NCI-H2227 treated with DMSO at 0.1 percent for 48 hours (cell line): Measurements from ENCODE around the gene MAPK8IP1.

ENCODE experiments used
- DNase-seq: peaks from one replicate; lab custom pipeline; 2025; lab: John Stamatoyannopoulos, UW

The MAPK8IP1 gene

DNA sequence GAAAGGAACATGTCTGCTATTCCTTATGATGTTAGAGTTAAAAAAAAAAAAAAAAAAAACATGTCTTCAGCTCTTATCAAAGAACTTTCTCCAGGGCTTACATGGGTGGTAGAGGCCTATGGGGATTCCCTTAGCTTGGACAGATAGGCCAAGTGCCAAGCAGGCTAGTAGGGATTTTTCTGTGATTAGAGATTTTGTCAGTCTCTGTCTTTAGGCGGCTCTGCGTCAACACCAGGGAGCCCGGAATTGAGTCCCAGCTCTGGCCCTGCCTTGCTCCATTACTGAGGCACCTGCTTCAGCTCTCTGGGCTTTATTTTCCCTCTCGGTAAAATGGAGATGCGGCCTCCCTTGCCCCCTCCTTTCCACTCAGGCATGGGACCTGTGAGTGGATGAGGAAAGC is 25.1 kb upstream of the MAPK8IP1 start:
- no peak for DNase-seq

DNA sequence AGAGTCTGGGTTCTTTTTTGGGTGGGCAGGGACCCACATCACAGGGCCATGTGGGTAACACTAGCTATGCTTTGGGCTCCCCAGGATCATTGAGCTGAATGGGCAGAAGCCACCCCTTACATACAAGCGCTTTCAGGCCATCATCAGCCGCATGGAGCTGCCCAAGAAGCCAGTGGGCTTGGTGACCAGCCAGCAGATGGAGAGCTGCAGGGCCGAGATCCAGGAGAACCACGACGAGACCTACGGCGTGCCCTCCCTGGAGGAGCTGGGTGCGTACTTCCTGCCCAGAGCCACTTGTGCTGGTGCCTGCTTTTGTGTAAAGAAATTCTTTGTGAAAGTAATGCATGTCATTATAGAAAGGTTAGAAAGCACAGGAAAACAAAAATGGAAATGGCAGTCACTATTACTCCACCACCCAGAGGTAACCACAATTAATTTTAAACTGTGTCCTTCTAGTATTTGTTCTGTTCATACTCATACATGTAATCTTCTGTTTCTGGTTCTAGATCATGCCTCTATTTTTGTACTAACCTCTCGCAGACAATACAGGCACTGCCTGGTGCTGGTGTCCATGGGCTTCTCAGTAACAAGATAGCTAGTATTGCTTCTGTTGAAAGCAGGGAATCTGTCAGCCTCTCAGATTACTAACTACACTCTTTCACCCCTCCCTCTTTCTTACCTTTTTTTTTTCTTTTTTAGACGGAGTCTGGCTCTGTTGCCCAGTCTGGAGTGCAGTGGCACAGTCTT is 24.5 kb upstream of the MAPK8IP1 start:
- DNase-seq, result no peak

DNA sequence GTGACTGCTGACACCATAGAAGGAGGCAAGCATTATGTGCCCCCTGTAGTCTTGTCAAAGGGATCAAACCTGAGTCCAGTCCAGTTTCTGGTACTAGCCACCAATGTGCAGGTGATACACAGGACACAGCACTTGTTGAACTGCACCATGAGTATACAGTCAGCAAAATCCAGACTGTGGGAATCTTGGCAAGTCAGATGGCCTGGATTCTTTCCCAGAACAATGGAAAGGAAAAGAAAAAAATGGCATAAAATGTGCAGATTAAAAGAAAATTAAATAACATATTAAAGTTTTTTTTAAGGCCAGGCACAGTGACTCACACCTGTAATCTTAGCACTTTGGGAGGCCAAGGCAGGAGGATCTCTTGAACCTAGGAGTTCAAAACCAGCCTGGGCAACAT is 21.4 kb upstream of the MAPK8IP1 start:
- no peak for DNase-seq

DNA sequence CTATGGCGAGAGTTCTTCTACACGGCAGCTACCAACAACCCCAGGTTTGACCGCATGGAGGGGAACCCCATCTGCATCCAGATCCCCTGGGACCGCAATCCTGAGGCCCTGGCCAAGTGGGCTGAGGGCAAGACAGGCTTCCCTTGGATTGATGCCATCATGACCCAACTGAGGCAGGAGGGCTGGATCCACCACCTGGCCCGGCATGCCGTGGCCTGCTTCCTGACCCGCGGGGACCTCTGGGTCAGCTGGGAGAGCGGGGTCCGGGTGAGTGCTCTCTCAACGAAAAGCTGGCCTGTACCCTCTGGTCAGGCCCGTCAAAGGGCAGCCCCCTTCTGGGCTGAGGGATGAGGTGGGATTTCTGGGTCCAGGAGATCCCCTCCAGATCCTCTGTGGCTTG is 15.9 kb upstream of the MAPK8IP1 start:
- no peak for DNase-seq

DNA sequence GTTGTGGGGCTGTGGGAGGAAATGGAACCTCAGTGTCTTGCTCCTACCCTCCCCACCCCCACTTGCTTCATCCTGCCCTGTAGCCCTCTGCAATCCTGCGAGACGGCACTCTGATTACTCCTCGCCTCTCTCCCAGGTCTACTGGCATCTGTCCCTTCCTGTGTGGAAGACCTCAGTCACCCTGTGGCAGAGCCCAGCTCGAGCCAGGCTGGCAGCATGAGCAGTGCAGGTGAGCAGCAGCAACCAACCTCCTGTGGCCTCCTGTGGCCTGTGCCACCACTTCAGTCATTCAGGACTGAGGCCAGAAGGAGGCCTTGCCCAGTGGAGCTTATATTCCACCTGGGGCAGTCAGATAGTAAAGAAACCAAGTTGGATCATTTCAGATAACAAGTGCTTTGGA is 14.7 kb upstream of the MAPK8IP1 start:
- DNase-seq, result no peak

DNA sequence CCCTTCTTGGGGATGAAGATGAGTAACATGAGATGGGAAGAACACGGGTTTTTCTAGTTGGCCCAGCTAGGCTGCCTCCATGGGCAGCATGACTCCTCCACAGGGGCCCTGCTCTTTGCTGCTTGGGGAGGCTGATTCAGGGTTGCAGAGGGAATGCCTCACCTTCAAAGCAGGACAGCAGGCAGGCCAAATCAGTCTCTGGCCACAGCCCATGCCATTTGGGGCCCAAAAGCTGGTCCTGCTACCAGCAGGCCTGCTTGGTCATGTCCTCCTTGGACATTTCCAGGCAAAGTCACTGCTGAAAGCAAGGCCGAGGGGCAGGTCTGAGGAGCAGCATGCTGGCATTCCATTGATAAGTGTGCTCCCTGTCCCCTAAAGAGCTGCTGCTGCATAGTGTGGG is 13.8 kb upstream of the MAPK8IP1 start:
- DNase-seq, result no peak

DNA sequence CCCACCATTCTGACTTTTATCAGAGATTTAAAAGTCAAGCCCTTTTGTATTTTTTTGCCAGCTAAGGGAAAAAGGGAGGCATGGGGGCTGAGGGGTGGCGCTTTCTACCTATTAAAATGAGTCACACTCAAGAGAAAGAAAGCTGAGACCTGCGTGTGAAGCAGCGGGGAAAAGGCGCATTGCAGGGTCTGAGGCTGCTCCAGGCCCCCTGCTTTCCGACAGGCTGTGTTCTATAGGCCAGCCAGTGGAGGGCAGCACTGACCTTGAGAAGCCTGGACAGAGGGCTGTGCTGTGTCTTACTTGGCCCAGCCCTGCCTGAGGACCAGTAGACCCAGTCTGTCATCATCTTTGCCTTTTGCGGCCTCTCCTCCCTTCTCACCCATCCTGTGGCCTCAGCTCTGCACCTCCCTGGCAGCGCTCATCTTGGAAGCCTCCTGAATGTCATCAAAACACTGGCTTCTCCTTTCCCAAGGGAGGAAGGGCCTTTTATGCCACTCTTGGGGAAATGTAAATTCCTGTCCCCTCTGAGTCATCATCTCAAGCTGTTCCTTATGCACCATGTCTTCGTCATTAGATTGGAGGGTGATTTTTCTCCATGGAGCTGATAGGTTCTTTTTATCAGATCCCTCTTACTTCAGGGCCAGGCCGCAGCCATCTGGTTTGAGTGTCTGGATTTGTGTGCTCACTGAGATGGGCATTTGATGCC is 12.6 kb upstream of the MAPK8IP1 start:
- peak; percentile 74 for DNase-seq

DNA sequence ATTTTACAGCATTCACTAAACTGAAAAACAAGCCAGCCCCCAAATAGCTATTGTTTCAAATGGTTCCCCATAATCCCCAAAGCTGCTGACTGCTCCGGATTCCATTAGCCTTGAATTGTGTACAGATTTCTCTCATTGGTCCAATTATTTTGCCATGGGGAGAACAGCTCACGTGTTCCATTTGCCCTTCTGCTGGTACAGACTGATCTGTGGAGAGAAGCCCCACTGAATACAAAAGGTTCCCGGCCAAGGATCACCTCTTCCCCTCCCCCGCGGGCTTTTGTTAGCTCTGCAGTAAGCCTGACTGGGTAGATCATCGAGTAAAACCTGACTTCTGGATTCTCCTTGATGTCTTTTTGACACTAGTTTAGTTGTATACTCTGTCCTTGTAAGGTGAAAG is 9.1 kb upstream of the MAPK8IP1 start:
- no peak for DNase-seq

DNA sequence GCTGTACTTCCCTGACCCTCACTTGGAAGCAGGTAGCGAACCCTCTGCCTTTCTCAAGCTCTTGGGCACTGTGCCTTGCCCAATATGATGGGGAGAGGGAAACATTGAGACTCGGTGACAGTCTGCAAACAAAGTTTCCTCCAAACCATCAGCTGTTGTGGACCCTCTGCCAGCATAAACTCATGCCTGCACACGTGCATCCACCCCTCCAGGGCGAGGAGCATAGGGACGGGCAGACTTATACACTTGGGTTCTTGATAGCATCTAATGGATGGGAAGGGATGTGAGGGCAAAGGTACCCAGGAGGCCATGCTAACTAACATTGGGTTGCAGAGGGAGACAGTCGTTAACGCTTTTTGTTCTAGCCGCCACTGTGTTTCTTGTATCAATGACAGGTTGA is 8.2 kb upstream of the MAPK8IP1 start:
- DNase-seq, result no peak

DNA sequence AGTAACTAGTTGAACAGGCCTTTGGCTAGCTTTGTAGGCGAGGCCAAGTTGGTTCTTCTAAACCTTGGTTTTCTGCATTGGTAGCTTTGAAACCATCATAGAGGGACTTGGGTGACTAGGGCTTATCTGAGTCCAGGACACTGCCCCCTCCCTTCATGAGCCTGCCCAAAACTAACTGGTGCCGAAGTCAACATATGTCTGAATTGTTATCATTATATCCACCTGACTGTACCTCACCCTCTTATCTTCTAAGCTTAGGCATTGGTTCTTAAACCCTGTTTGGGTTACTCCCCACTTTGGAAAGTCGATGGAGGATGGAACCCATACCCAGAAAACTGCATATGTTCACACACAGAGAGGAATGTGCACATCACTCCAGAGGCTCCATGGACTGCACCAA is 7.6 kb upstream of the MAPK8IP1 start:
- DNase-seq, result no peak

DNA sequence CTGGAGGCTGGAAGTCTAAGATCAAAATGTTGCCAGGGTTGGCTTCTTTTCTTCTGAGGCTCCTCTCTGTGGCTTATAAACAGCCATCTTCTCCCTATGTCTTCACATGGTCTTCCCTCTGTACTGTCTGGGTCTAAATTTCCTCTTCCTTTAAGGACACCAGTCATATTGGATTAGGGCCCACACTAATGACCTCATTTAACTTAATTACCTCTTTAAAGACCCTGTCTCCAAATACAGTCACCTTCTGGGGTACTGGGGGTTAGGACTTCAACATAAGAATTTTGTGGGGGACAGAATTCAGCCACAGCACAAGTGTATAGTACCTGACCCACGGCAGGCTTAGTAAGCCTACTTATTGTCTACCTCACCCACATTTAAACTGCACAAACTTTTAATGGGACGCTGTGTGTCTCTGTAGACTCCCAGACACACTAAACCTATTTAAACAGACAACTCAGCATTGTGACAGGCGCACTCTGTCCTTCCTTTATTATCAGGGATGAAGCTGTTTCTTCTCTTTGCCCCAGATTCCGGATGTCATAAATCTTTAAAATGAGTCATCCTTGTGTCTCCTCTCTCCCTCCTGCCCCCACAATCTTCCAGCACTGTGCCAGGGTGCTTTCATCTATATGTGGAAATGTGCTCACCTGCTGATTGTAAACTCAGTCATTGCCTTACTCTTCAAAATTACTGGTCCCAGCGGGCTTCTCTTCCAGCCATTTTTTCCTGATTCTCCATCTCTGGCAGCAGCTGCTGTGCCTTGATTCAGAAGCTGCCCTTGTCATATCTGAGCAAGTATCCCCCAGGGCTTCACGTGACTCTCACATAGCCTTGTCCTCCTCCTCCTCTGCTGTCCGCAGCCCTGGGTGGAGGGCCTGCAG is 5.4 kb upstream of the MAPK8IP1 start:
- DNase-seq, result peak; percentile 38

DNA sequence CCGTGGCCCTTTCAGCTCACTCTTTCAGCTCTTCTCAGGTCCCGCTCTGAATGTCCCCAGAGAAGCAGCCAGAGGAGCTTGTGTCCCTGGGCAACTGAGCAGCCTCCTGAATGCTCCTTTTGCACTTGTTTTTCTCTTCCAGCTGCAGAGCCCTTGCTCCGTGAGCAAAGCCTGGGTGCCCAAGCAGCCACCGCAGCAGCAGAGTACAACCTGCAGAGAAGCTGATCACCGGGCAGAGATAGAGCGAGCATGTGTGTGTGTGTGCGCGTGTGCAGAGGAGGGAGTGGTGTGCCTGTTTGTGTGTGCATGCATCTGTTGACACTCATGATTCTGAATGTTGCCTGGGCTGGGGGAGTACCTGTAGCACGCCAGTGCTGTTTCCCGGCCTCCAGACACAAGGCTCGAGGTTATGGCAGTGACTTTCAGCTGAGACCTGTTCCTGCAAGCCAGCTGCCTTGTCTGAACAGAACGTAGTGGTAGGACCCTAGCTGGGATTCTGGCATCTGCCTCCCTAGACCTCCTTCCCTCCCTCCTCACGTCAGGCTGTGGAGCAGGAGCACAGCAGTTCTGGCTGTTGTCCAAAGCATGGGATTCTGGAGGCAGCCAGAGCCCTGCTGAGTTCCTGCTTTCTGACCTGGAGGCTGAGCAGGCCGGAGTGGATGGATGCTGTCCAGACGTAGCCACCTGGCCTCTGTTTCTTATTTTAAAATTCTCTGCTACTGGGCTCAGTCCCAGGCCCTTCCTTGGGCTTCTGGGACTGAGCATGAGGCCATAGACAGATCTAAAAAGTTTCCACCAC is 4.5 kb upstream of the MAPK8IP1 start:
- DNase-seq, result no peak

DNA sequence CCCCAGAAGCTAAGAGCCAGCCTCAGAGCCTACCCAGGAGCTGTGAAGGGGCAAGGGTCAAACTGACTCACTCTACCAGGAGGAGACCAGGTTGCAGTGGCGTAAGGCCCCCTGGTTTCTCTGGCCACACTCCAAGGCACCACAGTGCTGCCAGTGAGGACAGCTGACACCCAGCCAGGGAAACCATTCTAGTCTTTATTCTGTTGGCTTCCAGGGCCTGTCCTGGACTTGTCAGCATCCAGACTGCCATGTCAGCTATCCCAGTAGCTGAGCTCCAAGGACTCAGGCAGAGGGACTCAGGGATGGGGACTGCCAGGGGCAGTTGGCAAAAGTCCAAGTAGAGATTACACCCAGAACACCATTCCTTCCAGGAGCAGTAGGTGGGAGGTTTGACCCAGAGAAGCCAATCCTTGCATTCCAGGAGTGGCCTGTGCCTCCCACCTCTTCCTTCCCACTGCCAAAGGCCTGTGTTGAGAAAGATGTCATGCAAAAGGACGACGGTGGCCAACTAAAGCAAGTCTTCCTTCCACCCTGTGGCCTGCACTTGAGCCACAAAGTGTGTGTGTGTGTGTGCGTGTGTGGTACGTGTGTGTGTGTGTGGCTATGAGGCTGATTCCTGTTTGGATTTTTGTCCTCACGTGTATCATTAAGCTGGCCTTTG is 3.6 kb upstream of the MAPK8IP1 start:
- peak; percentile 14 for DNase-seq

DNA sequence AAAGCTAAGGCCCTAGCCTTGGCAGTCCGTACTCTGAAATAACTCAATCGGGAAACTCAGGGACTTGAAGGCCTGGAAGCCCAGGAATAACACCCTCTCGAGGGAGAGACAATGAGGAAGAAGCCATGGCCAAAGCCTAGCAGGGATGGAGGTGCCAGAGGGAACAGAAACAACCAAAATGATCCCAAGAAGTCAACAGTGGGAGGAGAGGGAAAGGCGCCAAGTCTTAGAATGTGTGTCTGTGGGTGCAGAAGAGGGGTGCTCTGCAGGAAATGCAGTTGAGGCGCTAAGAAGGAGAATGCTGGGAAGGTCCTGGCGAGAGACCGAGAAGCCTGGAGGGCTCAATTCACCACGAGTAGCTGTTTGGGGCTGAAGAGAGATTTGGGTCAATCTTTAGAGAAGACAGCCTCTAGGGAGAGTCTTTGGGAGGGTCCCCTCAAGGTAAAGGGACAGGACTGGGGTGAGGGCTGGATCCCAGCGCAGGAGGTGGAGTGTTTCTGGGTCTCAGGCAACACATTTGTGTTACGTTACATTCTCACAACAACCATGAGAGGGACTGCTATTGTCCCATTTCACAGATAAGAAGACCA is 760 bp upstream of the MAPK8IP1 start:
- DNase-seq, result no peak

DNA sequence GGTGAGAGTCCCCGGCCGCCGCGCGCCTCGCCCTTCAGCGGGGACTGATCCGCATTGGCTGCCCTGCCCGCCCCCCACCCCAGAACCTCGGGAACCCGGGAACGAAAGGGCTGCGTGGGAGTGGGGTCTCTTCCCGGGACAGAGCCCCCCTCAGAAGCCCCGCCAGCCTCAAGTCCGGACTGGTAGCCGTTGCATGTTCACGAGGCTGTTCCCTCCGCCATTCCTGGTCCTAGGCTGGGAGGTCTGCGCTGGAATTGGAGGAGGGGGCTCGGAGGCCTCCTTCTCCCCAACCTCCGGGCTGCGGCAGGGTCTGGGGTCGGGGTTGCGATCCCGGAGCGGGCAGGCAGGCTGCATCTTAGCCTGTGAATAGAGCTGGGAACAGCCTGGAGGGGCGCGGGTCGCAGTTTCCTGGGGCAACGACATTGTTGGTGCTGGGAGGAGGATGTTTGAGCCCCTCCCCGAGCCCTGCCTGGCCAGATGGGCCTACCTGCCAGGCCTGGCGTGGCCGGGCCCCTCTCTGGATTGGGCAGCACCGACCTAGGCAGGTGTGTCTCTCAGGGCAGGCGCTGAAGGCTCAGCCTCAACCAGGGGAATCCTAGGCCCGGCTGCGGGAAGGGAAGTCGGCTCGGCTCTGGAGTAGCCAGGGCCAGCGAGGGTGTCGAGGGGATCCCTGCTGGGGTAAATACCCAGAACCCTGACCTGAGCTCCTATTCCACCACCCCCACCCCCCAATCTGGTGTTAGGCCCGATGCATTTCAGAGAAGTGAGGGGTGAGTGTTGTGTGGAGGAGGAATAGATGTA is 670 bp downstream of the MAPK8IP1 start:
- DNase-seq, result no peak

DNA sequence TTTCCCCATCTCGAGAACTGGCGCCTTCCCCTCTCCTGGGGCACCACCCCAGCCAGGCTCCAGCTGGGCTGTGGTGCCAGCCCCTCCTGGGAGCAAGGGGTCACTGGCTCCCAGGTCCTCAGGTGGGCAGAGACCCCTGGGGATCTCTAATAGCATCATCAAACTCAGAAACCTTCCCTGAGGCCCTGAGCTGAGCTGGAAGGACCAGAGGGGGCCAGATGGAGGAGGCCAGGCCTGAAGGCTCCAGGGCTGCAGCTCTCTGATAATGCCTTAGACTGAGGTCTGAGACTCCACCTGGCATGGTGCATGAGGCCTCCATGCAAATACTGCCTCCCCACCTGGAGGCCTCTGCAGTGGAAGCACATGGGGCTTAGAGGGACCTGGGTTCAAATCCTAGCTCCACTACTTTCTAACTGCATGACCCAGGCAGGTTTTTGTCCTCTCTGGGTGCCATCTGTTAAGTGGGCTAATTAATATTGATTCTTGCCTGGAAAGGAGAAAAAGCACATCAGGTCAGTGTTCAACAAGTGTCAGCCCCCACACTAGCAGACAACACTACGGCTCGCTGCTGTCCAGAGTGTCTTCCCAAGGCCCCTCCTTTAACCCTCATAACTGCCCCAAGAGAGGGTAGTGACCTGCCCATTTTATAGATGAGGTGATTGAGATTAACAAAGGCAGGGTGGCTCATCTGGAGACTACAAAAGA is 1.5 kb downstream of the MAPK8IP1 start:
- no peak for DNase-seq

DNA sequence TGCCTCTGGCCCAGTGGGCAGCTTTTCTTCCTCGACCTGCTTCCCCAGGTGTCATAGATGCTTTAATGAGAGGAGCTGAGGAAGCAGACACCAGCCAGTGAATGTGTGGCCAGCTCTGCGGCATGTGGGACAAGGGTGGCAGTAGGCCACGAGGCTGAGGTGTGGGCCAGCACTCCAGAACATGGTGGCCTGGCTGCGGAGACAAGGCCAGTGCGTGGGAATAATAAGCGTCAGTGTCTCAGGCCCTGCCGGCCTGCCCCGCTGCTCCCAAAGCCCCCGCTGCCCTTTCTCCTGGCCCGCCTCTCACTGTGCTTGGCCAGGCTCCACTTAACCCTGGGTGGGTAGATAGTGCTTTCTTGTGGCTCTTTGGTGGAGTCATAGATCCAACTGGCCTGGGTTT is 2.1 kb downstream of the MAPK8IP1 start:
- DNase-seq, result no peak

DNA sequence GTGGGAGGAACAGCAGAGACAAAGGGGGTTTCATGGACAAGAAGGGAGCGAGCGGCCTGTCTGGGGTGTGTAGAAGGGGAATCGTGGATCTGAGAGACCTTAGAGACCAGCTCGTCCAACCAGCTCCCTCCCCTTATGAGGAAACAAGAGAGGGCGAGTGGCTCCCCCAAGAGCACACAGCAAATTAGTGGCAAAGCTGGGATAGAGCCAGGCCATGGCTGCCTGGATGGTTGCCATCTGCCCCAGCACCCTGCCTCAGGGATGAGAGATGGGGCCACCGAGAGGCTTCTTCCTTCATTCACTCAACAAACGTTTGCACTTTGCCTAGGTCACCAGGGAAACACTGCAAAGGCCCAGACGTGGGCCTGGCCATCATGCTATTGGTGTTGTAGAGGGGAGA is 4.1 kb downstream of the MAPK8IP1 start:
- DNase-seq, result no peak

DNA sequence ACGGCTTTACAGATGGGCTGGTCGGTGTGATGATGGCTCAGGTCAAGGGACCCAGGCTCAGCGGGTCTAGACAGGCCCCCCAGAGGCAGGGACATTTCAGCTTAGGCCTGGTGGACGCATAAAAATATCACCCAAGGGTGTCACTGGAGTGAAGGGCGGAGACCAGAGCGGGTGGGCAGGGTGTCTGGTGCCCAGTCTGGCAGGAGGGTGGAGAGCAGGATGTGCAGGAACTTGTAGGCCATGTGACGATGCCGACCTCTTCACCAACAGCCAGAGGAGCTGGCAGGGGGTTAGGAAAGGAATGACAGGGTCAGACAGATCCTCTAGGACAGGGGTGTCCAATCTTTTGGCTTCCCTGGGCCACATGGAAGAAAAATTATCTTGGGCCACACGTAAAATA is 4.5 kb downstream of the MAPK8IP1 start:
- no peak for DNase-seq
